ENCODE measurements around the gene CNOT3. TPM values are rescaled to one million over a fixed set of nuclear protein-coding genes. Genes with fewer than 3 reads are reported as not detected.

CNOT3 gene
- total RNA-seq, 4 donors from 2014 or later: 22.4 to 30.3 (median 29.8) TPM

DNA sequence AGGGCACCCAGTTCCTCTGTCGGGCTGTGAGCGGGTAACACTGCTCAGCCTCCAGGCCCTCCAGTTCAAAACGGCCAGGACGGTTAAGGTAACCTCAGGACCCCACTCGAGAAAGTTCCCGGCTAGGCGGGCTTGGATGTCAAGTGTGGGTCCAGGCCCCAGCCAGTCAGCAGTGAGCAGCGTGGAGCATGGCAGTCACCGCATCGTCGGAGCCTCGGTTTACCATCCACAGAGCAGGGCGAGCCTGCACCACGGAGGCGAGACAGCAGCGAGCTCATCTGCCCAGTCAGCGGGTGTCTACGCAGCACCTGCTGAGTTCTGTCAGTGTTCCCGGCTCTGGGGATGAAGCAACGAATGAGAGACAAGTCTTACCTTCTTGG is 8.0 kb upstream of the CNOT3 start:
- TF ChIP-seq, protein P1, sequence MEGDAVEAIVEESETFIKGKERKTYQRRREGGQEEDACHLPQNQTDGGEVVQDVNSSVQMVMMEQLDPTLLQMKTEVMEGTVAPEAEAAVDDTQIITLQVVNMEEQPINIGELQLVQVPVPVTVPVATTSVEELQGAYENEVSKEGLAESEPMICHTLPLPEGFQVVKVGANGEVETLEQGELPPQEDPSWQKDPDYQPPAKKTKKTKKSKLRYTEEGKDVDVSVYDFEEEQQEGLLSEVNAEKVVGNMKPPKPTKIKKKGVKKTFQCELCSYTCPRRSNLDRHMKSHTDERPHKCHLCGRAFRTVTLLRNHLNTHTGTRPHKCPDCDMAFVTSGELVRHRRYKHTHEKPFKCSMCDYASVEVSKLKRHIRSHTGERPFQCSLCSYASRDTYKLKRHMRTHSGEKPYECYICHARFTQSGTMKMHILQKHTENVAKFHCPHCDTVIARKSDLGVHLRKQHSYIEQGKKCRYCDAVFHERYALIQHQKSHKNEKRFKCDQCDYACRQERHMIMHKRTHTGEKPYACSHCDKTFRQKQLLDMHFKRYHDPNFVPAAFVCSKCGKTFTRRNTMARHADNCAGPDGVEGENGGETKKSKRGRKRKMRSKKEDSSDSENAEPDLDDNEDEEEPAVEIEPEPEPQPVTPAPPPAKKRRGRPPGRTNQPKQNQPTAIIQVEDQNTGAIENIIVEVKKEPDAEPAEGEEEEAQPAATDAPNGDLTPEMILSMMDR (IDR thresholded peaks at IDR 0.05): no peak
- no peak for TF ChIP-seq POLR2A (IDR thresholded peaks at IDR 0.05)
- 99 to 100% methylated on average over 14 to 20 of the region's 20 CpGs for WGBS, 2 donors
- Histone ChIP-seq H3K27ac (no peak overlapping the region), H3K9me3 (no peaks in the 10 kb centered on the region), H3K4me3 (replicated peaks in 1 of 3) (no peak overlapping the region), H3K36me3 (peaks cover 58 to 59% of the 10 kb centered on the region in 2 donors), H3K27me3 (no peaks in the 10 kb centered on the region), H3K4me1 (no peaks in the 10 kb centered on the region)
- intact Hi-C loops (cut with DNase I): no loop called here
- no peak for DNase-seq

DNA sequence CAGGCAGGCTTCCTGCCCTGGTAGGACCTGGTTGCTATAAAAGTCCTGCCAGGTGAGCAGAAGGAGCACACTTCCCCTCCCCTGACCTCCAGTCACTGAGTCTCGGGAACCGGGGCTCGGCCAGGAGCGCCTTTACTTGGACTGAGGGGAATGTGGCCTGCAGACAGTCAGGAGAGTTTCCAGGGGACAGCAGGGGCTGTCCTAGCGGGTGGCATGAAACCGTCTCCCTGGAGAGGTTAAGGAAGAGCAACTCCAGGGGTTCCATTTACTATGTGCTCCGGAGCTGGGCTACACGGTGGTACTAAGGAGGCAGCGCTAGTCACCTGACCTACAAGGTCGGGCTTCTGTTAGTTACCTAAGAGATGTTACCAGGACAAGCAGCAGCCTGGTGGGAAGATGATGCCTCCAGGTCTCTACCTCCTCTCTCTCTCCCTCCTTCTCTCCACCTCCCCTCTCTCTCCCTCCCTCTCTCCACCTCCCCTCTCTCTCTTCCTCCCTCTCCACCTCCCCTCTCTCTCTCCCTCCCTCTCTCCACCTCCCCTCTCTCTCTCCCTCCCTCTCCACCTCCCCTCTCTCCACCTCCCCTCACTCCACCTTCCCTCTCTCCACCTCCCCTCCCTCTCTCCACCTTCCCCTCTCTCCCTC is 4.1 kb upstream of the CNOT3 start:
- Histone ChIP-seq H3K4me3 (replicated peaks in 1 of 3) (no peak overlapping the region), H3K4me1 (peaks cover 7 to 9% of the 10 kb centered on the region in 2 donors), H3K36me3 (peaks cover 22 to 23% of the 10 kb centered on the region in 2 donors), H3K27ac (no peak overlapping the region), H3K9me3 (no peaks in the 10 kb centered on the region), H3K27me3 (no peaks in the 10 kb centered on the region)
- WGBS, 2 donors: 80 to 88% methylated on average over 6 to 10 of the region's 10 CpGs
- intact Hi-C loops (cut with DNase I): no loop called here
- no peak for TF ChIP-seq POLR2A (IDR thresholded peaks at IDR 0.05)
- no peak for DNase-seq

DNA sequence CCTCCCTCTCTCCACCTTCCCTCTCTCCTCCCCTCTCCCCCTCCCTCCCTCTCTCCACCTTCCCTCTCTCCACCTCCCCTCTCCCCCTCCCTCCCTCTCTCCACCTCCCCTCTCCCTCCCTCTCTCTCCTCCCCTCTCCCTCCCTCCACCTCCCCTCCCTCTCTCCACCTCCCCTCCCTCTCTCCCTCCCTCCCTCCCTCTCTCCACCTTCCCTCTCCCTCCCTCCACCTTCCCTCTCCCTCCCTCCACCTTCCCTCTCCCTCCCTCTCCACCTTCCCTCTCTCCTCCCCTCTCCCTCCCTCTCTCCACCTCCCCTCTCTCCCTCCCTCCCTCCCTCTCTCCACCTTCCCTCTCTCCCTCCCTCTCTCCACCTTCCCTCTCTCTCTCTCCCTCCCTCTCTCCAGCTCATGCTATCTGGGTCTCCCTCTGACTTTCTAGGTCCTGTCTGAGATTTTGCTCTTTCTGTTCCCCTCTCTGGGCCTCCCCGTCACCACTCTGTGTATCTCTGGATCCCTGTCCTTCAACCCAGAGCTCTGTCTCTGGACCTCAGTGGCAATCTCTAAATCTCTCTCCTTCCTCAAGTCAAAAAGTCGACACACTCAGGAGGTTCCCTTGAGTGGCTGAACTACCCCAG is 3.5 kb upstream of the CNOT3 start:
- Histone ChIP-seq H3K4me1 (peaks cover 13 to 16% of the 10 kb centered on the region in 2 donors), H3K27me3 (no peaks in the 10 kb centered on the region), H3K9me3 (no peaks in the 10 kb centered on the region), H3K36me3 (peaks cover 16 to 17% of the 10 kb centered on the region in 2 donors), H3K4me3 (replicated peaks in 1 of 3) (no peak overlapping the region), H3K27ac (no peak overlapping the region)
- TF ChIP-seq, protein P1 (IDR thresholded peaks at IDR 0.05): no peak
- no peak for TF ChIP-seq POLR2A (IDR thresholded peaks at IDR 0.05)
- 56 to 70% methylated on average over 2 of the region's 2 CpGs for WGBS, 2 donors
- intact Hi-C loops (cut with DNase I): no loop called here
- DNase-seq: no peak

DNA sequence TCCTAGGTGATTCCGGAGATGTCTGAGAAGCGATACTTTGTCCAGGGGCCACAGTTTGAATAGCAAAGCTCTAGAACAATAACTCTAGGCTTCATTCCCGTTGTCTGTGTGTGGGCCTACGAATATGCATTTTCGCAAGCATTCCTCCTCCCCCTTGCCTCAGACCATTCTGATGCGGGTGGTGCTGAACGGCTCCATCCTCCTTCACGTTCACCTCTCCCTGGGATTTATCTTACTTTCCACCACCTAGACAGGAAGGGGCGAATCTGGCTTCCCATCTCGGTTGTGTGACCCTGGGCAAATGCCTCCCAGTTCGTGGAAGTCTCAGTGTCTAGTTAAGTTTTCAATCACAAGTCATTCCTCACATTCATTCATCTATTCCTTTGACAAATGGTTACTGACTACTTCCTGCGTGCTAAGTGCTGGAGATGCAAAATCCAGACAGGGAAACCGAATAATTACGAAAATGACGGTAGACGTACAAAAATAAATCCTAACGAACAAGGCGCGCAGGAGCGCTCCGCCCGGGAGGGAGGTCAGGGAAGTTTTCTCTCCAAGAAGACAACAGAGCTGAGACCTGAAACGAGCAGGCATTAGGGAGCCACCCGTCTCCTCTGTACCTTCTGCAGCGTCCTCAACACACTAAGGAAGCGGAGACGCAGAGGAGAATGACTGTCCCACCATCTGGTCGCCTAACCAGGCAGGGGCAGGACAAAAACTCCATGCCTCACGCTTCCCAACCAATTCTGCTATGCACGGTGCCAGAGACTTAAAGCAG is 1.3 kb upstream of the CNOT3 start:
- peaks cover 19 to 32% of the 10 kb centered on the region in 2 donors for H3K4me1 ChIP-seq
- no peak overlapping the region for H3K27ac ChIP-seq
- no peaks in the 10 kb centered on the region for H3K27me3 ChIP-seq
- intact Hi-C loops (cut with DNase I): no loop called here
- H3K9me3 ChIP-seq: no peaks in the 10 kb centered on the region
- WGBS, 2 donors: 4 to 5% methylated on average over 28 to 30 of the region's 30 CpGs
- peak in 1 of 2 donors; percentile 23 for DNase-seq
- peaks cover 5 to 9% of the 10 kb centered on the region in 2 donors for H3K36me3 ChIP-seq
- peak overlapping the region in 2 of 3 donors; percentile 2 to 35 for H3K4me3 ChIP-seq (replicated peaks in 1 of 3)
- TF ChIP-seq, protein P1 (IDR thresholded peaks at IDR 0.05): no peak
- TF ChIP-seq POLR2A (IDR thresholded peaks at IDR 0.05): no peak

DNA sequence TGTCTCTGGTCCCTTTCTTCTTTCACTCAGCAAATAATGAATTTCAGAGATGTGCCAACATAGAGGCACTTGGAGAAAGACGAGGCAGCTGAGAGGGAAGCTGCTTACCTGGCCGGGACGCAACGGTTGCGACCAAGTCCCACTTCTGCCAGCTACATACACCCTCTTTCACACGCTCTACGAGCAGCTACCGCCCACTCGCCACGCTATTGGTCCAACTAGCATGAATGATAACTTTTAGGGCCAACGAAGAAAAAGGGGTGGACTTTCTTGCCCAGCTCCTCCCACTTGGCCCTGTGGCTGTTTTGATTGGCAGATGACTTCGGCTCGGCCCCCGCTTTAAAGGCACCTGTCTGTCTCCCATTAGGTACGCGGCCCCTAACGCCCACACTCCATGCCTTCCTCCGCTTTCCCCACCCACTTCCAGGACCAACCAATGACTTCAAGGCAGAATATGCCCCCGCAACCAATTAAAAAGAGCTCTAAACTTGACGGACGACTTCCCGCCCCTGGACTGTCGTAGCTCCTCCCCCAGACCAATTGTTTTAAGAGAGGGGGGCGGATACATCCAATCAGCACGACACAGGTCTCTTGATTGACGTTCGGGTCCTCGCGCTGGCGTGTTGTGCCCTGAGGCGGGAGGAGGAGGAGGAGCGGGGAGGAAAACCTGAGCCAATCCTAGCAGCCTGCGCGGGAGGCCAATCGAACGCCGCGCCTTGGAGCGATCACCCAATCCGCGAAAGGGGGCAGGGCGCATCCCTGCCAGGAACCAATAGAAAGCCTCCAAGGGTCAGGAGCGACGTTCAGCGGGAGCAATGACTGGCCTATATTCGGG is 481 bp upstream of the CNOT3 start:
- 0% methylated on average over 18 to 34 of the region's 46 CpGs for WGBS, 2 donors
- H3K4me1 ChIP-seq: peaks cover 26 to 40% of the 10 kb centered on the region in 2 donors
- intact Hi-C loops (cut with DNase I): no loop called here

More for the DNA sequence above, 481 bp upstream of the CNOT3 start:
- Histone ChIP-seq H3K9me3 (no peaks in the 10 kb centered on the region), H3K27ac (no peak overlapping the region), H3K36me3 (peaks cover 0 to under 1% of the 10 kb centered on the region in 2 donors), H3K27me3 (no peaks in the 10 kb centered on the region), H3K4me3 (replicated peaks in 1 of 3) (peak overlapping the region; percentile 2 to 100 (median 97))
- TF ChIP-seq, protein P1 (IDR thresholded peaks at IDR 0.05): no peak
- TF ChIP-seq POLR2A (IDR thresholded peaks at IDR 0.05): peak in 1 of 2 donors; percentile 90
- peak; percentile 100 for DNase-seq
